Heart right ventricle (tissue), 16 donors: Measurements from ENCODE around the gene MCCD1. TPM values are rescaled to one million over a fixed set of nuclear protein-coding genes. Genes with fewer than 3 reads are reported as not detected.
"Not testable (repeated sequence)": the region's sequence is repeated elsewhere in the genome, so short reads cannot be mapped to it uniquely, and the experiment has no call there.

Experiments
- ATAC-seq, 8 donors: fragments of 200-7000 bp; cut with Tn5 transposase; one replicate each; pipeline ENCODE4 v1.9.1; 2020; ENCODE audit warnings: mild to moderate bottlenecking in 8 of 8, moderate library complexity in 8 of 8, moderate number of reproducible peaks in 1 of 8
- DNase-seq, 2 donors: peaks; one replicate each; pipeline ENCODE4 v3.0.0-alpha.2; 2020
- H3K27ac ChIP-seq, 10 donors: fragments of 200-600 bp; sonication (generic) in 2 of 10; one replicate each; pipeline versions ENCODE4 v1.5.0 to v1.8.0; 2020 to 2022; ENCODE audit warnings: mild to moderate bottlenecking in 3 of 10
- H3K27me3 ChIP-seq, 7 donors: fragments of 200-600 bp; one replicate each; pipeline ENCODE4 v1.8.0; 2021 to 2022; ENCODE audit warnings: mild to moderate bottlenecking in 2 of 7
- H3K36me3 ChIP-seq, 9 donors: fragments of 200-600 bp; sonication (generic) in 1 of 9; one replicate each; pipeline versions ENCODE4 v1.5.0 to v1.8.0; 2020 to 2022; ENCODE audit warnings: mild to moderate bottlenecking in 2 of 9
- H3K4me1 ChIP-seq, 9 donors: fragments of 200-600 bp; sonication (generic) in 1 of 9; one replicate each; pipeline versions ENCODE4 v1.5.0 to v1.8.0; 2020 to 2022; ENCODE audit warnings: mild to moderate bottlenecking in 4 of 9
- H3K4me3 ChIP-seq, 10 donors: fragments of 200-600 bp; sonication (generic) in 2 of 10; one replicate each; pipeline versions ENCODE4 v1.5.0 to v1.8.0; 2020 to 2022; ENCODE audit warnings: mild to moderate bottlenecking in 7 of 10, moderate library complexity in 2 of 10
- H3K9me3 ChIP-seq, 11 donors: fragments of 200-600 bp in 10 of 11; sonication (generic) in 2 of 11; one replicate each; pipeline versions ENCODE4 v1.5.0 to v1.8.0; 2013 to 2022; ENCODE audit warnings: mild to moderate bottlenecking in 2 of 11, control low read depth in 1 of 11, moderate library complexity in 1 of 11
- WGBS, 2 donors: extraction: QIAGEN DNeasy Blood & Tissue Kit; methylation state at CpG; one replicate each; pipeline ENCODE4 v1.1.7; 2013; ENCODE audit warnings: inconsistent platforms in 1 of 2; 5-methylcytosine and 5-hydroxymethylcytosine counted together
- intact Hi-C, 10 donors: fragments of 100-400 bp; cut with DNase I; formaldehyde crosslinking; loops; one replicate each; pipeline versions ENCODE4 v1.11.1 to v1.14.2; 2022
- polyA plus RNA-seq, 2 donors: library from polyadenylated mRNA; stranded (reverse); fragments of 200-250 nt; gene quantifications; one replicate each; pipeline ENCODE4 v1.2.3, GENCODE V29; 2013
- total RNA-seq, 10 donors: library from RNA; stranded (reverse); fragmentation: NEBNext Ultra II Directional in 3 of 10; extraction: Animal tissue kit (Norgen Biotek cat#: 25700) in 3 of 10; gene quantifications; one replicate each; pipeline versions ENCODE4 v1.2.1 to v1.2.4, GENCODE V29; 2021 to 2023
- TF ChIP-seq, protein P1 (sequence below), 9 donors: fragments of 200-600 bp; sonication (generic) in 2 of 9; IDR thresholded peaks; one replicate each; pipeline versions ENCODE4 v1.5.0 to v1.8.0; 2021 to 2022; ENCODE audit warnings: antibody characterized with exemption in 9 of 9, mild to moderate bottlenecking in 5 of 9, moderate library complexity in 1 of 9
- donor health status: Arrhythmogenic right ventricular cardiomyopathy.
- donor health status: ischemic (EF 13 %, LVEDD 7.1; RV severe dilation, severe dysfunction).
- donor health status: healthy with polysubstance abuse.
- donor health status: DM: no; HTN: yes; CAD: no.
- donor health status: DM: no; HTN: no; CAD: no.
- donor health status: ischemic (EF 25% LVEDD 6.9; RV normal size, moderate dysfunction).
- donor health status: ischemic (EF 25% LVEDD 5.7; RV mildly dilated, moderate dysfunction).
- donor health status: healthy.
- donor health status: DM: yes; HTN: yes; CAD: no.
- donor health status: Ischemic cardiomyopathy.
- donor health status: ischemic (EF 35%, LVEDD 5.7; RV mildly dilated, moderate dysfunction).
- donor health status: nonischemic (EF 11% LVEDD 7.7; RV severe dilation, severe dysfunction).
- donor health status: DM: yes; HTN: yes; CAD: no.
- donor health status: PGD.
- donor health status: ischemic (EF 29% LVEDD 5.4; RV normal size, mild dysfunction).
- donor health status: nonischemic (EF 23%, LVEDD 6.1; RV moderate dilation, normal function).

Gene MCCD1
- total and polyA plus RNA-seq, 12 donors, result not detected

DNA sequence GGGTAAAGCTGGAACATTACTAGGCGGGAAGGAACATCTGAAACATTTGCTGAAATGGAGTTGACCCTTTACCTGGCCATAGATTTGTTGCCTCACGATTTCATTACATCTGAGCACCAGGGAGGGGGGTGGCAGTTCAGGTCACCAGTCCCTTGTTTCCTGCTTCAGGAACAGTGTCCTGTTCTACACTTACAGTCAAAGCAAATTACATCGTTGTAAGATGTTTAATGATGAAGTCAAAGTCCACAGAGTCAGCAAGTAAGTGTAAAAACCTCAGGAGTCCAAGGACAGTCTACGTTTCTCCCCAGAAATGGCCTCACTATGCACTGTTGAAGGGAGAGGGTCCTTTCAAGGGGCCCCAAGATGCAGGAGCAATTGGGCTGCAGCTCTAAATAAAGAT, 39.7 kb upstream of the MCCD1 start:
- TF ChIP-seq, protein P1, sequence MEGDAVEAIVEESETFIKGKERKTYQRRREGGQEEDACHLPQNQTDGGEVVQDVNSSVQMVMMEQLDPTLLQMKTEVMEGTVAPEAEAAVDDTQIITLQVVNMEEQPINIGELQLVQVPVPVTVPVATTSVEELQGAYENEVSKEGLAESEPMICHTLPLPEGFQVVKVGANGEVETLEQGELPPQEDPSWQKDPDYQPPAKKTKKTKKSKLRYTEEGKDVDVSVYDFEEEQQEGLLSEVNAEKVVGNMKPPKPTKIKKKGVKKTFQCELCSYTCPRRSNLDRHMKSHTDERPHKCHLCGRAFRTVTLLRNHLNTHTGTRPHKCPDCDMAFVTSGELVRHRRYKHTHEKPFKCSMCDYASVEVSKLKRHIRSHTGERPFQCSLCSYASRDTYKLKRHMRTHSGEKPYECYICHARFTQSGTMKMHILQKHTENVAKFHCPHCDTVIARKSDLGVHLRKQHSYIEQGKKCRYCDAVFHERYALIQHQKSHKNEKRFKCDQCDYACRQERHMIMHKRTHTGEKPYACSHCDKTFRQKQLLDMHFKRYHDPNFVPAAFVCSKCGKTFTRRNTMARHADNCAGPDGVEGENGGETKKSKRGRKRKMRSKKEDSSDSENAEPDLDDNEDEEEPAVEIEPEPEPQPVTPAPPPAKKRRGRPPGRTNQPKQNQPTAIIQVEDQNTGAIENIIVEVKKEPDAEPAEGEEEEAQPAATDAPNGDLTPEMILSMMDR (IDR thresholded peaks at IDR 0.05), result no peak
- intact Hi-C loops, result no loop called here
- Histone ChIP-seq H3K27me3 (peaks cover 0 to 24% (median 0%) of the 10 kb centered on the region in 7 donors), H3K9me3 (no peaks in the 10 kb centered on the region), H3K36me3 (no peaks in the 10 kb centered on the region), H3K4me1 (peaks cover 0 to 20% (median 9%) of the 10 kb centered on the region in 9 donors), H3K27ac (no peak overlapping the region), H3K4me3 (no peak overlapping the region)
- no peak for ATAC-seq
- DNase-seq, result no peak
- 84 to 86% methylated on average over 4 of the region's 4 CpGs for WGBS, 2 donors

DNA sequence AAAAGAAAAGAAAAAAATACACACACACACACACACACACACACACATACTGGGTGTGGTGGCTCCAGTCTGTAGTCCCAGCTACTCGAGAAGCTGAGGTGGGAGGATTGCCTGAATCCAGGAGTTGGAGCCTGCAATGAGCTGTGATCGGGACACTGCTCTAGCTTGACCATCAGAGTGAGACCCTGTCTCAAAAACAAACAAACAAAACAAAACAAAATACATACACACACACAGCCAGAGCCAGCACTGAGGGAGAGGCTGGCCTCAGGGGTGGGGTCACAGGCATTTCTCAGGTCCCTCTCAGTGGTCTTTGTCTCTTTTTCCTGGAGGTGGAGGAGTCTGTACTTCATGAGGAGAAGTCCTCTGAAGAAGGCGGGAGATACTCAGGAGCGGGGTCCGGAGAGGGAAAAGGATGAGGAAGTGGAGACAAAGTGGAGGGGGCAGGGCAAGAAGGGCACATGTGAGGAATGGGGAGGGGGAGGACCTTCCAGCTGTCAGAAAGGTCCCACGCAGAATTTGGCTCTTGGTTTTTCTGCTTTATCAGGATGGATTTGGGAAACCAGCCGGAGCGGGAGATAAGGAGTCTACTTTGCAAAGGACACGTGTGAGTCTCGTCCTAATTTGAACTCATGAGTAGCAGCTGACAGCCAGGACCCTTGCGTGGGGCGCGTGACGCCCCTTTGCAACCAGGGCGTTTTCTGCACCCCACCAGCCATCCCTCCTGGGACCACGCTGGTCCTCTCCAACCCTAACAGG, 38.5 kb upstream of the MCCD1 start:
- Histone ChIP-seq H3K27me3 (peaks cover 0 to 27% (median 0%) of the 10 kb centered on the region in 7 donors), H3K27ac (no peak overlapping the region), H3K9me3 (no peaks in the 10 kb centered on the region), H3K4me1 (peaks cover 0 to 24% (median 16%) of the 10 kb centered on the region in 9 donors), H3K36me3 (no peaks in the 10 kb centered on the region), H3K4me3 (no peak overlapping the region)
- DNase-seq (no peak), ATAC-seq (no peak)
- WGBS, 2 donors, result 52 to 64% methylated on average over 16 of the region's 16 CpGs
- TF ChIP-seq, protein P1 (IDR thresholded peaks at IDR 0.05), result no peak
- intact Hi-C loops, result loop anchor here in 1 of 10 donors (5.0 kb wide), 2 partner anchors 52 to 107 kb away; partner anchors contain the start of gene DDX39B

DNA sequence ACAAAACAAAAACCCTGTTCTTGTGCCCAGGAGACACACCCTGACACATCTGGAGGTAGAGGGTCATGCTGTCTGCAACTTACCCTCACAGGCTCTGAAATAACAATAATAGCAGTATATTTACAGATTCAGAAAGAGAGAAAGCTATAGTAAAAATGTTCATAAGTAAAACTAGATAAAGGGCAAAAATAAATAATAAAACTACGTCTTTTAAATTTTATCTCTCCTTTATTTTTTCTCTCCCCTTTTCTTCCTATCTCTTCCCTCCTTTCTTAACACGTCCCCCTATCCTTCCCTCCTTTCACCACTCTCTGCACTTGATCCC, 35.2 kb upstream of the MCCD1 start:
- intact Hi-C loops, result loop anchor here in 3 of 10 donors (1.0 to 5.0 kb wide), 4 partner anchors 49 to 105 kb away; partner anchors contain the start of gene DDX39B (in 1 of the 3)
- Histone ChIP-seq H3K27me3 (peaks cover 0 to 30% (median 0%) of the 10 kb centered on the region in 7 donors), H3K4me1 (peaks cover 0 to 47% (median 31%) of the 10 kb centered on the region in 9 donors), H3K27ac (peak overlapping the region in 4 of 10 donors; percentile 79 to 89 (median 80)), H3K4me3 (peak overlapping the region in 9 of 10 donors; percentile 49 to 94 (median 72))
- not testable (repeated sequence) for H3K9me3 ChIP-seq, DNase-seq, ATAC-seq, H3K36me3 ChIP-seq
- WGBS, 2 donors, result 2 to 22% methylated on average over 2 of the region's 2 CpGs

DNA sequence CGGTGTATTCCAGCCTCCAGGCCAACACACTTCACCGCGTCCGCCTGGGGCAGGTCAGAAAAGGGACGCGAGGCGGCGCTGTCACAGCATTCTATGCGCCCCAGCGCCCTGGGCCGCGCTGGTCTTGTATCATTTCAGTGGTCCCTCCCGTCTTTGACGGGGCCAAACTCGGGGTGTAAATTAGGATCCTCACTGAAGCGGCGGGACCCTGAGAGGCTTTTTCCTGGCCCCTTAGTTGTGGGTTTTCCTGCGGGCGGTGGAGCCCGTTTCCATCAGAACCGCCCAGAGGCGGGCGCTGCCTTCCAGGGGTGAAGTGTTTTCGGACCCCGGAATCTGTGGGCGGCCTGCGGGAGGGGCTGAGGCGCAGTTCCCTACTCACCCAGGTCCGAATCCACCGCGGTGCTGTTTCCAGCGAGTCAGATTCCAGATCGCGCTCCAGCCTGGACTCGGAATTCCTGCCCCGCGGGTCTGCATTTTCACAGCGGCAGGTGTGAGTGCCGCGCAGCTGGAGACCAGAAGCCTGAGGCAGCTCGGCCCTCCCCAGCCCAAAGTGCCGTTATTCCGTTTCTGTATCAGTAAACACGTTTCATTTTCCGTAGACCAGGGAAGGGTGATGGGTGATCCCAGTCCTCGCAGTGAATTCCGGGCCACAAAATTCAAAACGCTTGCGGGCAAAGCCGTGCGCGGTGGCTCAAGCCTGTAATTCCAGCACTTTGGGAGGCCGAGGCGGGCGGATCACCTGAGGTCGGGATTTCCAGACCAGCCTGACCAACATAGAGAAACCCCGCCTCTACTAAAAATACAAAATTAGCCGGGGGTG, 34.7 kb upstream of the MCCD1 start:
- Histone ChIP-seq H3K9me3 (no peaks in the 10 kb centered on the region), H3K27ac (peak overlapping the region; percentile 16 to 89 (median 78)), H3K4me3 (peak overlapping the region; percentile 46 to 94 (median 71)), H3K4me1 (peaks cover 0 to 53% (median 33%) of the 10 kb centered on the region in 9 donors), H3K27me3 (peaks cover 0 to 30% (median 5%) of the 10 kb centered on the region in 7 donors), H3K36me3 (no peaks in the 10 kb centered on the region)
- ATAC-seq (peak; percentile 79 to 92 (median 86)), DNase-seq (peak; percentile 79 to 84)
- 0% methylated on average over 58 of the region's 58 CpGs for WGBS, 2 donors
- intact Hi-C loops, result loop anchor here in 3 of 10 donors (1.0 to 5.0 kb wide), 5 partner anchors 48 to 105 kb away; partner anchors contain the start of gene DDX39B (in 2 of the 3)
- TF ChIP-seq, protein P1 (IDR thresholded peaks at IDR 0.05), result peak; percentile 52 to 92 (median 81)
